H9 (cell line): Measurements from ENCODE around the gene PCGF5. TPM values are rescaled to one million over a fixed set of nuclear protein-coding genes. Genes with fewer than 3 reads are reported as not detected.

Experiments
- DNase-seq: peaks from one replicate; pipeline ENCODE4 v3.0.0-alpha.2; 2017
- H2AFZ ChIP-seq: one replicate; pipeline ENCODE4 v1.6.1; 2013; ENCODE audit warnings: mild to moderate bottlenecking, low read length, control low read depth, moderate library complexity
- H2AK5ac ChIP-seq: 2 replicates; pipeline ENCODE4 v1.6.1; 2013; ENCODE audit warnings: low read length, control low read depth, mixed read lengths; ENCODE audit not compliant: insufficient read length
- H2BK120ac ChIP-seq: one replicate; pipeline ENCODE4 v1.6.1; 2013; ENCODE audit warnings: low read depth, mild to moderate bottlenecking, low read length, control low read depth, inconsistent platforms; ENCODE audit not compliant: poor library complexity, severe bottlenecking
- H2BK12ac ChIP-seq: 2 replicates; pipeline ENCODE4 v1.6.1; 2013; ENCODE audit warnings: low read length, control low read depth, mixed read lengths, low read depth; ENCODE audit not compliant: insufficient read length
- H2BK15ac ChIP-seq: 2 replicates; pipeline ENCODE4 v1.6.1; 2013; ENCODE audit warnings: low read depth, low read length, control low read depth
- H2BK20ac ChIP-seq: one replicate; pipeline ENCODE4 v1.6.1; 2013; ENCODE audit warnings: low read depth, mild to moderate bottlenecking, low read length, control low read depth, inconsistent platforms; ENCODE audit not compliant: poor library complexity, severe bottlenecking
- H2BK5ac ChIP-seq: 2 replicates; pipeline ENCODE4 v1.6.1; 2013; ENCODE audit warnings: low read length, control low read depth, mixed read lengths; ENCODE audit not compliant: insufficient read length
- H3K14ac ChIP-seq: 2 replicates; pipeline ENCODE4 v1.6.1; 2013; ENCODE audit warnings: low read length, control low read depth; ENCODE audit not compliant: insufficient read depth
- H3K18ac ChIP-seq: 2 replicates; pipeline ENCODE4 v1.6.1; 2013; ENCODE audit warnings: low read depth, mild to moderate bottlenecking, mixed read lengths, low read length, control low read depth; ENCODE audit not compliant: insufficient read length
- H3K23ac ChIP-seq: 2 replicates; pipeline ENCODE4 v1.6.1; 2013; ENCODE audit warnings: low read length, control low read depth, mixed read lengths, low read depth; ENCODE audit not compliant: insufficient read length
- H3K23me2 ChIP-seq: 2 replicates; pipeline ENCODE4 v1.6.1; 2013; ENCODE audit warnings: low read depth, mild to moderate bottlenecking, mixed read lengths, low read length, control low read depth; ENCODE audit not compliant: insufficient read length, poor library complexity, severe bottlenecking
- H3K27ac ChIP-seq: 2 replicates; pipeline ENCODE4 v1.5.1; 2013; ENCODE audit warnings: low read length, control low read depth, mixed read lengths, low read depth; ENCODE audit not compliant: insufficient read length
- H3K27me3 ChIP-seq: 2 replicates; pipeline ENCODE4 v1.6.1; 2013; ENCODE audit warnings: low read length, control low read depth, inconsistent platforms; ENCODE audit not compliant: insufficient read depth
- H3K4ac ChIP-seq: 2 replicates; pipeline ENCODE4 v1.6.1; 2013; ENCODE audit warnings: low read depth, mild to moderate bottlenecking, control low read depth, inconsistent platforms, low read length, moderate library complexity
- H3K4me1 ChIP-seq: 2 replicates; pipeline ENCODE4 v1.6.1; 2013; ENCODE audit warnings: low read length, control low read depth, inconsistent platforms; ENCODE audit not compliant: insufficient read depth
- H3K4me2 ChIP-seq: 2 replicates; pipeline ENCODE4 v1.6.1; 2013; ENCODE audit warnings: low read length, control low read depth, mixed read lengths; ENCODE audit not compliant: insufficient read length, insufficient read depth
- H3K56ac ChIP-seq: 2 replicates; pipeline ENCODE4 v1.6.1; 2013; ENCODE audit warnings: low read depth, mild to moderate bottlenecking, mixed read lengths, low read length, control low read depth; ENCODE audit not compliant: insufficient read length
- H3K79me1 ChIP-seq: 2 replicates; pipeline ENCODE4 v1.6.1; 2013; ENCODE audit warnings: low read depth, mild to moderate bottlenecking, moderate library complexity, low read length, control low read depth, inconsistent platforms; ENCODE audit not compliant: insufficient read depth, poor library complexity, severe bottlenecking
- H3K79me2 ChIP-seq: 2 replicates; pipeline ENCODE4 v1.6.1; 2013; ENCODE audit warnings: low read length, control low read depth, inconsistent platforms; ENCODE audit not compliant: insufficient read depth
- H3K9ac ChIP-seq: 2 replicates; pipeline ENCODE4 v1.6.1; 2013; ENCODE audit warnings: low read length, control low read depth, mixed read lengths; ENCODE audit not compliant: insufficient read length; ENCODE audit errors: extremely low read depth
- H3K9me3 ChIP-seq: one replicate; pipeline ENCODE4 v1.6.1; 2013; ENCODE audit warnings: low read depth, low read length, inconsistent platforms; ENCODE audit not compliant: control insufficient read depth
- H3T11ph ChIP-seq: one replicate; pipeline ENCODE4 v1.6.1; 2013; ENCODE audit warnings: mild to moderate bottlenecking, low read length, control low read depth, inconsistent platforms
- H4K20me1 ChIP-seq: one replicate; pipeline ENCODE4 v1.6.1; 2013; ENCODE audit not compliant: control insufficient read depth, insufficient read length, insufficient read depth
- H4K5ac ChIP-seq: 2 replicates; pipeline ENCODE4 v1.6.1; 2013; ENCODE audit warnings: low read depth, mild to moderate bottlenecking, mixed read lengths, low read length, control low read depth; ENCODE audit not compliant: insufficient read length
- H4K8ac ChIP-seq: replicated peaks from 2 replicates; pipeline ENCODE4 v1.6.1; 2013; ENCODE audit warnings: low read length, control low read depth, mixed read lengths, low read depth; ENCODE audit not compliant: insufficient read length
- H4K91ac ChIP-seq: 2 replicates; pipeline ENCODE4 v1.6.1; 2013; ENCODE audit warnings: low read depth, mild to moderate bottlenecking, moderate library complexity, mixed read lengths, low read length, control low read depth; ENCODE audit not compliant: insufficient read length
- H3K27ac Mint-ChIP-seq, 3 experiments: 2 replicates in 2 of 3; 3 replicates in 1 of 3; pipeline ENCODE4 v1.8.0; 2020 to 2021; ENCODE audit warnings: mixed read lengths in 3 of 3, mild to moderate bottlenecking in 1 of 3, moderate library complexity in 1 of 3
- H3K27me3 Mint-ChIP-seq: 2 replicates; pipeline ENCODE4 v1.8.0; 2021; ENCODE audit warnings: low read depth, mild to moderate bottlenecking, moderate library complexity, mixed read lengths
- H3K36me3 Mint-ChIP-seq, 3 experiments: 2 replicates in 2 of 3; 3 replicates in 1 of 3; pipeline ENCODE4 v1.8.0; 2020 to 2021; ENCODE audit warnings: low read depth in 3 of 3, mixed read lengths in 3 of 3; ENCODE audit not compliant: insufficient read depth in 1 of 3
- H3K4me1 Mint-ChIP-seq, 2 experiments: 2 replicates each; pipeline ENCODE4 v1.8.0; 2020; ENCODE audit warnings: mixed read lengths in 2 of 2
- H3K4me3 Mint-ChIP-seq, 2 experiments: 2 replicates in 1 of 2; 3 replicates in 1 of 2; pipeline ENCODE4 v1.8.0; 2020 to 2021; ENCODE audit warnings: mild to moderate bottlenecking in 2 of 2, mixed read lengths in 2 of 2, moderate library complexity in 1 of 2
- H3K9me3 Mint-ChIP-seq, 2 experiments: 2 replicates in 1 of 2; 3 replicates in 1 of 2; pipeline ENCODE4 v1.8.0; 2020; ENCODE audit warnings: mild to moderate bottlenecking in 2 of 2, mixed read lengths in 2 of 2, moderate library complexity in 1 of 2
- WGBS: extraction: QIAGEN DNeasy Blood & Tissue Kit; methylation state at CpG from one replicate; pipeline ENCODE4 v1.1.7; 2013; ENCODE audit warnings: missing lambda C conversion rate, low lambda C conversion rate, mixed read lengths; ENCODE audit not compliant: insufficient read length; ENCODE audit errors: extremely low coverage; 5-methylcytosine and 5-hydroxymethylcytosine counted together
- total RNA-seq: library from RNA; stranded (reverse); gene quantifications from 2 replicates; pipeline ENCODE4 v1.2.1, GENCODE V29; 2021
- TF ChIP-seq, protein P1 (sequence below): fragments of 200-600 bp; sonication (generic); conservative IDR thresholded peaks from 3 replicates; pipeline ENCODE4 v1.8.0; 2021; ENCODE audit warnings: antibody characterized with exemption, mild to moderate bottlenecking

PCGF5 gene
- total RNA-seq, 1 experiment from 2014 or later = 6.9 TPM

DNA sequence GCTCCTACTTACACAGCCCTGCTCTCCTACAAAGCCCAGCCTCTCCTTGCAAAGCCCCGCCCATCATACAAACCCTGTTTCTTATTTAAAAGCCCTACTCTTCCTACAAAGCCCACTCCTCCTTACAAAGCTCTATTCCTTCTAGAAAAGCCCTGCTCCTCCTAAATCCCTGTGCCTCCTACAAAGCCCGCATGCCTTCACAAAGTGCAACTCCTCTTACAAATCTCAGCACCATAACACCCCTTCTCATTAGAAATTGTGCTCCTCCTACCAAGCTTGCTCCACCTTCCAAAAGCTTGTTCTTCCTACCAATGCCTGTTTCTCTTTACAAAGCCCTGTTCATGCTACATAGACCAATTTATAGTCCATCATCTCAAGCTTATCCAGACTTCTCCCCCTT is 66.1 kb downstream of the PCGF5 start:
- H4K8ac ChIP-seq = no peak overlapping the region
- no CpG with 5 or more reads among the region's 2 CpGs for WGBS
- H3T11ph ChIP-seq = no peak overlapping the region
- H3K79me1 ChIP-seq = no peaks in the 10 kb centered on the region
- no peak overlapping the region for H2BK5ac ChIP-seq
- H4K5ac ChIP-seq = no peak overlapping the region
- no peak overlapping the region for H2BK12ac ChIP-seq
- H3K9ac ChIP-seq = no peak overlapping the region
- H3K4me2 ChIP-seq = no peak overlapping the region
- H3K4me1 ChIP-seq = no peaks in the 10 kb centered on the region; the same call in 1 of the 2 replicates
- H3K9me3 ChIP-seq = no peaks in the 10 kb centered on the region
- H3K23me2 ChIP-seq = no peaks in the 10 kb centered on the region
- H2AFZ ChIP-seq = no peak overlapping the region
- H3K27me3 ChIP-seq = peaks cover 2% of the 10 kb centered on the region; the same call in 1 of the 2 replicates
- no peak overlapping the region for H2BK15ac ChIP-seq
- H4K91ac ChIP-seq = no peak overlapping the region
- no peak overlapping the region for H3K56ac ChIP-seq
- no peak overlapping the region for H2BK120ac ChIP-seq
- H4K20me1 ChIP-seq = no peaks in the 10 kb centered on the region
- no peaks in the 10 kb centered on the region for H3K79me2 ChIP-seq
- no peak overlapping the region for H3K27ac ChIP-seq
- no peak for DNase-seq
- H3K23ac ChIP-seq = no peak overlapping the region
- TF ChIP-seq, protein P1, sequence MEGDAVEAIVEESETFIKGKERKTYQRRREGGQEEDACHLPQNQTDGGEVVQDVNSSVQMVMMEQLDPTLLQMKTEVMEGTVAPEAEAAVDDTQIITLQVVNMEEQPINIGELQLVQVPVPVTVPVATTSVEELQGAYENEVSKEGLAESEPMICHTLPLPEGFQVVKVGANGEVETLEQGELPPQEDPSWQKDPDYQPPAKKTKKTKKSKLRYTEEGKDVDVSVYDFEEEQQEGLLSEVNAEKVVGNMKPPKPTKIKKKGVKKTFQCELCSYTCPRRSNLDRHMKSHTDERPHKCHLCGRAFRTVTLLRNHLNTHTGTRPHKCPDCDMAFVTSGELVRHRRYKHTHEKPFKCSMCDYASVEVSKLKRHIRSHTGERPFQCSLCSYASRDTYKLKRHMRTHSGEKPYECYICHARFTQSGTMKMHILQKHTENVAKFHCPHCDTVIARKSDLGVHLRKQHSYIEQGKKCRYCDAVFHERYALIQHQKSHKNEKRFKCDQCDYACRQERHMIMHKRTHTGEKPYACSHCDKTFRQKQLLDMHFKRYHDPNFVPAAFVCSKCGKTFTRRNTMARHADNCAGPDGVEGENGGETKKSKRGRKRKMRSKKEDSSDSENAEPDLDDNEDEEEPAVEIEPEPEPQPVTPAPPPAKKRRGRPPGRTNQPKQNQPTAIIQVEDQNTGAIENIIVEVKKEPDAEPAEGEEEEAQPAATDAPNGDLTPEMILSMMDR = no peak
- Mint-ChIP-seq H3K4me3 (no peak overlapping the region), H3K36me3 (no peaks in the 10 kb centered on the region), H3K27me3 (peaks cover 16% of the 10 kb centered on the region), H3K9me3 (no peaks in the 10 kb centered on the region), H3K27ac (no peak overlapping the region), H3K4me1 (no peaks in the 10 kb centered on the region)
- H3K14ac ChIP-seq = no peak overlapping the region
- H3K18ac ChIP-seq = no peak overlapping the region
- H2BK20ac ChIP-seq = no peak overlapping the region
- H3K4ac ChIP-seq = no peak overlapping the region
- H2AK5ac ChIP-seq = no peak overlapping the region
